HepG2 (cell line): Measurements from ENCODE around the gene P2RX7. TPM values are rescaled to one million over a fixed set of nuclear protein-coding genes. Genes with fewer than 3 reads are reported as not detected.
A peak's percentile ranks its signal among the peaks of the same experiment; 100 is the strongest.

Experiments
- BRD4 ChIP-seq: sonication (generic); formaldehyde crosslinking; IDR thresholded peaks from 2 replicates; pipeline ENCODE4 v1.4.0; 2020; ENCODE audit warnings: missing genetic modification reagents
- FOXO1 ChIP-seq: sonication (generic); formaldehyde crosslinking; IDR thresholded peaks from 2 replicates; pipeline ENCODE4 v1.4.0; 2020; ENCODE audit warnings: missing genetic modification reagents
- GLMP ChIP-seq: sonication (generic); formaldehyde crosslinking; IDR thresholded peaks from 2 replicates; pipeline ENCODE4 v1.9.0; 2021; ENCODE audit warnings: missing genetic modification reagents, mild to moderate bottlenecking, borderline replicate concordance
- HMG20A ChIP-seq: IDR thresholded peaks from 2 replicates; pipeline ENCODE4 v1.6.1; 2016; ENCODE audit warnings: borderline replicate concordance
- HNRNPL ChIP-seq: fragments of 200-400 bp; formaldehyde crosslinking; IDR thresholded peaks from 2 replicates; pipeline ENCODE4 v1.6.1; 2017; ENCODE audit warnings: mild to moderate bottlenecking, low read depth, low read length
- KLF9 ChIP-seq: IDR thresholded peaks from 2 replicates; pipeline ENCODE4 v1.6.1; 2016; ENCODE audit warnings: low read depth
- NR2F1 ChIP-seq, 2 experiments: fragments of 450-650 bp in 1 of 2; formaldehyde crosslinking in 1 of 2; IDR thresholded peaks; 2 replicates each; pipeline versions ENCODE4 v1.5.0 to v1.6.1; 2016 to 2020; ENCODE audit warnings: mild to moderate bottlenecking in 1 of 2, missing compliant biosample characterization in 1 of 2, missing genetic modification reagents in 1 of 2, moderate library complexity in 1 of 2
- PRDM4 ChIP-seq: sonication (generic); formaldehyde crosslinking; IDR thresholded peaks from 2 replicates; pipeline ENCODE4 v1.9.0; 2021; ENCODE audit warnings: missing genetic modification reagents, borderline replicate concordance
- RXRB ChIP-seq: IDR thresholded peaks from 2 replicates; pipeline ENCODE4 v1.6.1; 2016; ENCODE audit warnings: borderline replicate concordance, missing genetic modification reagents, missing compliant biosample characterization
- SOX6 ChIP-seq, 2 experiments: fragments of 450-650 bp in 1 of 2; sonication (generic) in 1 of 2; formaldehyde crosslinking in 1 of 2; IDR thresholded peaks; 2 replicates each; pipeline versions ENCODE4 v1.4.0 to v1.6.1; 2017 to 2020; ENCODE audit warnings: antibody characterized with exemption in 1 of 2, mild to moderate bottlenecking in 1 of 2, missing genetic modification reagents in 1 of 2
- ZBTB26 ChIP-seq: IDR thresholded peaks from 2 replicates; pipeline ENCODE4 v1.6.1; 2016; ENCODE audit warnings: missing compliant biosample characterization, missing genetic modification reagents, borderline replicate concordance
- ZFP62 ChIP-seq: sonication (generic); formaldehyde crosslinking; IDR thresholded peaks from 2 replicates; pipeline ENCODE4 v1.4.0; 2020; ENCODE audit warnings: missing genetic modification reagents
- ZNF124 ChIP-seq: sonication (generic); formaldehyde crosslinking; IDR thresholded peaks from 2 replicates; pipeline ENCODE4 v1.4.0; 2020; ENCODE audit warnings: missing genetic modification reagents
- ZNF343 ChIP-seq: sonication (generic); formaldehyde crosslinking; IDR thresholded peaks from 2 replicates; pipeline ENCODE4 v1.4.0; 2020; ENCODE audit warnings: mild to moderate bottlenecking, missing genetic modification reagents
- ZNF672 ChIP-seq: sonication (generic); formaldehyde crosslinking; IDR thresholded peaks from 2 replicates; pipeline ENCODE4 v1.8.1; 2022; ENCODE audit warnings: missing genetic modification reagents
- ZNF792 ChIP-seq: IDR thresholded peaks from 2 replicates; pipeline ENCODE4 v1.6.1; 2016
- ZUFSP ChIP-seq: sonication (generic); formaldehyde crosslinking; IDR thresholded peaks from 2 replicates; pipeline ENCODE4 v1.9.0; 2021; ENCODE audit warnings: missing genetic modification reagents, mild to moderate bottlenecking, borderline replicate concordance
- polyA plus RNA-seq, 8 experiments: library from polyadenylated mRNA; depleted of rRNA in 3 of 8; stranded (reverse) in 7 of 8; unstranded in 1 of 8; fragments of >200 nt; fragmentation: Illumina TruSeq in 4 of 8; extraction: Trizol in 4 of 8; gene quantifications; 2 replicates each; pipeline versions ENCODE4 v1.2.1 to v1.2.3, GENCODE V29; 2011 to 2016; ENCODE audit warnings: low read depth in 4 of 8, missing spikeins in 1 of 8, mixed read lengths in 1 of 8; ENCODE audit not compliant: insufficient read depth in 1 of 8
- total RNA-seq, 5 experiments: library from RNA; depleted of rRNA; stranded (reverse); fragments of >200 nt; fragmentation: Illumina TruSeq; extraction: Trizol; gene quantifications; 2 replicates each; pipeline ENCODE4 v1.2.3, GENCODE V29; 2016; ENCODE audit warnings: low read depth in 1 of 5

P2RX7 gene
- total and polyA plus RNA-seq, 2 of the 13 experiments (the other 11 are each of a cell fraction or from before 2014, with no cell fraction given), result 0.13 to 0.73 TPM

- no peak for TF ChIP-seq HNRNPL
- no peak for TF ChIP-seq ZNF124
- TF ChIP-seq ZUFSP (CRISPR knock-in tag), result no peak
- TF ChIP-seq ZNF672 (CRISPR knock-in tag), result 0 out of 2 replicates have a peak, but pooled peaks have one; percentile 25
- 0 out of 2 replicates have a peak, but pooled peaks have one; percentile 16 for TF ChIP-seq HMG20A (CRISPR knock-in tag)
- no peak for TF ChIP-seq ZBTB26 (CRISPR knock-in tag)
- TF ChIP-seq PRDM4, result no peak
- TF ChIP-seq BRD4 (CRISPR knock-in tag), result peak; percentile 66
- no peak for TF ChIP-seq KLF9 (CRISPR knock-in tag)
- TF ChIP-seq ZFP62, result no peak
- TF ChIP-seq ZNF792 (CRISPR knock-in tag), result no peak
- no peak for TF ChIP-seq SOX6 (IDR thresholded peaks at IDR 0.05)
- TF ChIP-seq SOX6 (CRISPR knock-in tag; IDR thresholded peaks at IDR 0.05), result no peak
- TF ChIP-seq GLMP (CRISPR knock-in tag), result no peak
- no peak for TF ChIP-seq ZNF343 (CRISPR knock-in tag)
- peak; percentile 61 for TF ChIP-seq FOXO1
- no peak for TF ChIP-seq NR2F1 (CRISPR knock-in tag; IDR thresholded peaks at IDR 0.05)
- TF ChIP-seq RXRB, result 0 out of 2 replicates have a peak, but pooled peaks have one; percentile 43
Measured at GRCh38 chr12:121209624-121210572, 77.2 kb downstream of the P2RX7 start, which contains the start of gene P2RX4 (continued).
